OCI-LY7 (cell line): Measurements from ENCODE around the gene ZNF518B. TPM values are rescaled to one million over a fixed set of nuclear protein-coding genes. Genes with fewer than 3 reads are reported as not detected.

Experiments used
- BruUV-seq: library from RNA; stranded (reverse); fragments of 400-500 nt; replicated peaks from 2 replicates; lab custom pipeline; 2021; lab: Mats Ljungman, UMichigan
- CTCF ChIA-PET: fragments of 300-600 bp; sonication (Branson Sonifier 250); formaldehyde crosslinking; loops from one replicate; lab custom pipeline; 2022; ENCODE audit warnings: antibody characterized with exemption; ENCODE audit not compliant: unreplicated experiment; lab: Charles Lee
- POLR2A ChIA-PET: fragments of 300-600 bp; sonication (Branson Sonifier 250); formaldehyde crosslinking; loops from one replicate; lab custom pipeline; 2022; ENCODE audit warnings: antibody characterized with exemption; lab: Charles Lee
- DNase-seq: peaks from one replicate; pipeline ENCODE4 v3.0.0-alpha.2; 2015; ENCODE audit warnings: low spot score
- H2AFZ ChIP-seq: fragments of 200-600 bp; sonication (generic), shearing (Covaris generic); 2 replicates; pipeline ENCODE4 v1.6.1; 2014; ENCODE audit warnings: mild to moderate bottlenecking, antibody characterized with exemption, low read length, moderate library complexity
- H3K27ac ChIP-seq: fragments of 200-600 bp; sonication (generic); 2 replicates; pipeline ENCODE4 v1.5.1; 2014; ENCODE audit warnings: mixed run types, low read depth, mild to moderate bottlenecking, moderate library complexity, low read length, inconsistent platforms; ENCODE audit not compliant: poor library complexity, severe bottlenecking
- H3K36me3 ChIP-seq: fragments of 200-600 bp; sonication (generic); 2 replicates; pipeline ENCODE4 v1.6.1; 2014; ENCODE audit warnings: mild to moderate bottlenecking, antibody characterized with exemption, low read length, moderate library complexity, mixed read lengths; ENCODE audit not compliant: insufficient read depth
- H3K4me1 ChIP-seq: fragments of 200-600 bp; sonication (generic); 2 replicates; pipeline ENCODE4 v1.5.1; 2014; ENCODE audit warnings: mild to moderate bottlenecking, low read length; ENCODE audit not compliant: insufficient read depth, poor library complexity, severe bottlenecking
- H3K4me2 ChIP-seq: fragments of 200-600 bp; sonication (generic); 2 replicates; pipeline ENCODE4 v1.6.1; 2014; ENCODE audit warnings: mild to moderate bottlenecking, low read length
- H3K4me3 ChIP-seq: fragments of 200-600 bp; sonication (generic); 2 replicates; pipeline ENCODE4 v1.5.1; 2014; ENCODE audit warnings: mild to moderate bottlenecking, low read depth, low read length; ENCODE audit not compliant: poor library complexity, severe bottlenecking
- H3K79me2 ChIP-seq: fragments of 200-600 bp; sonication (generic); 2 replicates; pipeline ENCODE4 v1.6.1; 2016; ENCODE audit warnings: low read depth, mild to moderate bottlenecking, low read length, moderate library complexity, mixed read lengths; ENCODE audit not compliant: insufficient read depth
- H3K9me2 ChIP-seq: fragments of 200-600 bp; sonication (generic); 2 replicates; pipeline ENCODE4 v1.6.1; 2016; ENCODE audit warnings: mild to moderate bottlenecking, low read length, mixed read lengths; ENCODE audit not compliant: insufficient read depth
- H3K9me3 ChIP-seq: fragments of 200-600 bp; sonication (generic); 2 replicates; pipeline ENCODE4 v1.6.1; 2014; ENCODE audit warnings: mild to moderate bottlenecking, mixed run types, low read length, mixed read lengths
- H4K20me1 ChIP-seq: fragments of 200-600 bp; sonication (generic); 2 replicates; pipeline ENCODE4 v1.6.1; 2014; ENCODE audit warnings: mild to moderate bottlenecking, antibody characterized with exemption, low read length, moderate library complexity, mixed read lengths; ENCODE audit not compliant: insufficient read depth
- EZH2phosphoT487 ChIP-seq: fragments of 200-600 bp; sonication (generic); IDR thresholded peaks from 2 replicates; pipeline ENCODE4 v1.6.1; 2018; ENCODE audit warnings: low read depth, borderline replicate concordance, mild to moderate bottlenecking, mixed run types, antibody characterized with exemption, low read length, moderate library complexity, mixed read lengths
- intact Hi-C: fragments of 100-400 bp; cut with micrococcal nuclease; formaldehyde crosslinking; loops from one replicate; pipeline ENCODE4 v1.10.0; 2022; ENCODE audit not compliant: unreplicated experiment
- total RNA-seq, 2 experiments: library from RNA; depleted of rRNA in 1 of 2; stranded (reverse); fragments of >200 nt in 1 of 2; shearing (Covaris generic) in 1 of 2; gene quantifications; 2 replicates each; pipeline ENCODE4 v1.2.3, GENCODE V29; 2014 to 2022
- TF ChIP-seq, protein P1 (sequence below): fragments of 200-600 bp; sonication (generic); conservative IDR thresholded peaks from 2 replicates; pipeline ENCODE4 v1.5.1; 2014; ENCODE audit warnings: mild to moderate bottlenecking, antibody characterized with exemption, low read length, moderate library complexity, mixed read lengths

The ZNF518B gene
- total RNA-seq, 2 experiments from 2014 or later: 19.1 to 30.2 TPM

DNA sequence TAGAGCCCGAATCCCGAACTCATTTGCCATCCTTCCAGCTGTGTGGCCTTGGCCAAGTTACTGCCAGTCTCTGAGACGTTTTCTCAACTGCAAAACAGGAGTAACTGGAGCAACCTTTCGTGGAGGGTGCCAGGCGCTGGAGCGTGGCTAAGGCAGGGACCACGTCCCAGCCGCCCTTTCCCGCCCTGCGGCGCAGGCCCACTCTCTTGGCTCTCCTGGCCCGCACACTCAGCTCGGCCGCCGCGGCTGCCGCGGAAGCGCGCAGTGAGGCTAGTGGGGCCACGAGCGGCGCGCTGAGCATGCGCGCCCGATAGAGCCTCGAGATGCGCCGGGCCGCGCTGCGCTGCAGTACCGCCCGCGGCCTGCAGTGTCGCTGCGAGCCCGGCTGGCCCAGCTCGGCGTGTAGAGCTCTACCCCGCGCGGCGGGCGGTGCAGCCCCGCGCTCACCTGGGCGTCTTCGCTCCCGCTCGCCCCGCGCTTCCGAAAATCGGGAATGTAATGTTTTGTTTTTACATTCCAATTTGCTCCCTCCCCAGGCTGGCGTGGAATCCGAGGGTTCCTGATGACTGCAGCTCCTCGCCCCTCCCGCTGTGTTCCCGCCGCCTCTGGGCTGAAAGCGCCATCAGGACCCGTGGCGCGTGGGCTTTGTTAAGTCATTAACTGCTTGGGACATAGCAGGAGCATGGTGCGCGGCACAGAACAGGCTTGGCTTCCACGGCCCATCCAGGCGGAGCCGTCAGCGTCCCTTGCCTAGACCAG, 4.0 kb upstream of the ZNF518B start:
- Histone ChIP-seq H3K79me2 (peaks cover 1% of the 10 kb centered on the region; the same call in 1 of the 2 replicates), H3K9me2 (no peaks in the 10 kb centered on the region), H3K27ac (no peak overlapping the region), H4K20me1 (no peaks in the 10 kb centered on the region; the same call in 1 of the 2 replicates), H2AFZ (peak overlapping the region; percentile 63; the same call in 1 of the 2 replicates), H3K4me2 (peak overlapping the region; percentile 50), H3K36me3 (no peaks in the 10 kb centered on the region), H3K9me3 (no peaks in the 10 kb centered on the region), H3K4me3 (peak overlapping the region; percentile 38), H3K4me1 (peaks cover 8% of the 10 kb centered on the region)
- ChIA-PET CTCF (interaction anchor here (1.3 kb wide), 1 partner anchor 25 kb away, joined by 3 read pairs; no protein-coding TSS in a partner anchor), POLR2A (interaction anchor here (1.0 to 1.3 kb wide), 3 partner anchors 12 to 293 kb away, joined by 3 read pairs; no protein-coding TSS in a partner anchor)
- intact Hi-C loops: no loop called here
- DNase-seq: peak; percentile 70
- no TSS peak for BruUV-seq
- TF ChIP-seq EZH2phosphoT487: no peak
- TF ChIP-seq, protein P1, sequence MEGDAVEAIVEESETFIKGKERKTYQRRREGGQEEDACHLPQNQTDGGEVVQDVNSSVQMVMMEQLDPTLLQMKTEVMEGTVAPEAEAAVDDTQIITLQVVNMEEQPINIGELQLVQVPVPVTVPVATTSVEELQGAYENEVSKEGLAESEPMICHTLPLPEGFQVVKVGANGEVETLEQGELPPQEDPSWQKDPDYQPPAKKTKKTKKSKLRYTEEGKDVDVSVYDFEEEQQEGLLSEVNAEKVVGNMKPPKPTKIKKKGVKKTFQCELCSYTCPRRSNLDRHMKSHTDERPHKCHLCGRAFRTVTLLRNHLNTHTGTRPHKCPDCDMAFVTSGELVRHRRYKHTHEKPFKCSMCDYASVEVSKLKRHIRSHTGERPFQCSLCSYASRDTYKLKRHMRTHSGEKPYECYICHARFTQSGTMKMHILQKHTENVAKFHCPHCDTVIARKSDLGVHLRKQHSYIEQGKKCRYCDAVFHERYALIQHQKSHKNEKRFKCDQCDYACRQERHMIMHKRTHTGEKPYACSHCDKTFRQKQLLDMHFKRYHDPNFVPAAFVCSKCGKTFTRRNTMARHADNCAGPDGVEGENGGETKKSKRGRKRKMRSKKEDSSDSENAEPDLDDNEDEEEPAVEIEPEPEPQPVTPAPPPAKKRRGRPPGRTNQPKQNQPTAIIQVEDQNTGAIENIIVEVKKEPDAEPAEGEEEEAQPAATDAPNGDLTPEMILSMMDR: peak; percentile 76

DNA sequence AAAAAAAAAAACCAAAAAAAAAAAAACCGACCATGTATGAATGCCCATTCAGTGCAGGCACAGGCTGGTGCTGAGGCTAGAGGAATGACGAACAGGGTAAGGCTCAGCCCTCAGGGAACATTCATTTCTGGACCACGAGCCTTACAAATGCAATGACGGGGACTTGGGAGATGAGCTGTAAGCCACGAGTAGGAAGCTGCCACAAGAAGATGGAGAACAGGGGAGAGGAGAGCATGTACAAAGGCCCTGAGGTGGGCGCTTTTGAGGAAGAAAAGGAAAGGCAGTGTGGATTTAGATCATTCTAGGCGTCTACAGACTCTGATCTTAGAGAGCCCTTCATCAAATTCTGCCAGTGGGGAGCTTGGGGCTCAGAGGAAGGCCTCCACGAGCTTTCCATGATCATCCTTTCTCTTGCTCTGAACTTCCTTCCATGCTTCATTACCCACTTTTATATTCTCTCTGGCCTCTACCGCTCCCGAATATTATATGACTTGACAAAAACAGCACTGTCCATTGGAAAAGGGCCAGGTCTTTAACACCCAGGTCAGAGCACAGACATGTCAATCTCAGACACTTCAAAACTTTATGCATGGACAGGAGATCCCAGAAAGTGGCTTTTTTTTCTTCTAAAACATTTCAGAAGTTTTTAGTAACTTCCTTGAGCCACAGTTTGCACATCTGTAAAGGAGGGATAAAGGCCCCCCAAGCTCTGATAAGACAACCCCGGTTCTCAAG, 3.3 kb upstream of the ZNF518B start:
- BruUV-seq: no TSS peak
- intact Hi-C loops: no loop called here

More for the DNA sequence above, 3.3 kb upstream of the ZNF518B start:
- TF ChIP-seq, protein P1: no peak
- TF ChIP-seq EZH2phosphoT487: no peak
- Histone ChIP-seq H3K4me3 (peak overlapping the region; percentile 38), H3K9me3 (no peaks in the 10 kb centered on the region), H3K4me1 (peaks cover 16% of the 10 kb centered on the region), H3K9me2 (no peaks in the 10 kb centered on the region), H3K4me2 (peak overlapping the region; percentile 50), H4K20me1 (peaks cover 7% of the 10 kb centered on the region), H3K27ac (no peak overlapping the region), H2AFZ (peak overlapping the region; percentile 63; the same call in 1 of the 2 replicates), H3K79me2 (peaks cover 9% of the 10 kb centered on the region; the same call in 1 of the 2 replicates), H3K36me3 (no peaks in the 10 kb centered on the region)
- POLR2A ChIA-PET: interaction anchor here (0.7 to 1.3 kb wide), 5 partner anchors 13 to 717 kb away, joined by 3 to 7 read pairs (median 3); no protein-coding TSS in a partner anchor
- no peak for DNase-seq
- CTCF ChIA-PET: interaction anchor here (1.3 kb wide), 1 partner anchor 26 kb away, joined by 3 read pairs; no protein-coding TSS in a partner anchor
